Thyroid gland (tissue), 4 donors: ENCODE measurements around the gene LMO2.

ENCODE experiments used
- POLR2A ChIP-seq, 2 donors: fragments of 450-650 bp; IDR thresholded peaks; one replicate each; pipeline ENCODE4 v1.6.1; 2017; ENCODE audit warnings: antibody characterized with exemption in 2 of 2, mild to moderate bottlenecking in 2 of 2, moderate library complexity in 1 of 2
- TF ChIP-seq, protein P1 (sequence below), 6 experiments: fragments of 200-600 bp in 3 of 6; fragments of 450-650 bp in 3 of 6; sonication (generic) in 3 of 6; IDR thresholded peaks; one replicate each; pipeline ENCODE4 v1.5.1; 2016 to 2019; ENCODE audit warnings: antibody characterized with exemption in 6 of 6, mild to moderate bottlenecking in 2 of 6, inconsistent platforms in 1 of 6, moderate library complexity in 1 of 6

- no peak for TF ChIP-seq POLR2A (IDR thresholded peaks at IDR 0.05)
- TF ChIP-seq, protein P1, sequence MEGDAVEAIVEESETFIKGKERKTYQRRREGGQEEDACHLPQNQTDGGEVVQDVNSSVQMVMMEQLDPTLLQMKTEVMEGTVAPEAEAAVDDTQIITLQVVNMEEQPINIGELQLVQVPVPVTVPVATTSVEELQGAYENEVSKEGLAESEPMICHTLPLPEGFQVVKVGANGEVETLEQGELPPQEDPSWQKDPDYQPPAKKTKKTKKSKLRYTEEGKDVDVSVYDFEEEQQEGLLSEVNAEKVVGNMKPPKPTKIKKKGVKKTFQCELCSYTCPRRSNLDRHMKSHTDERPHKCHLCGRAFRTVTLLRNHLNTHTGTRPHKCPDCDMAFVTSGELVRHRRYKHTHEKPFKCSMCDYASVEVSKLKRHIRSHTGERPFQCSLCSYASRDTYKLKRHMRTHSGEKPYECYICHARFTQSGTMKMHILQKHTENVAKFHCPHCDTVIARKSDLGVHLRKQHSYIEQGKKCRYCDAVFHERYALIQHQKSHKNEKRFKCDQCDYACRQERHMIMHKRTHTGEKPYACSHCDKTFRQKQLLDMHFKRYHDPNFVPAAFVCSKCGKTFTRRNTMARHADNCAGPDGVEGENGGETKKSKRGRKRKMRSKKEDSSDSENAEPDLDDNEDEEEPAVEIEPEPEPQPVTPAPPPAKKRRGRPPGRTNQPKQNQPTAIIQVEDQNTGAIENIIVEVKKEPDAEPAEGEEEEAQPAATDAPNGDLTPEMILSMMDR (IDR thresholded peaks at IDR 0.05) = no peak
Observed at GRCh38 chr11:33931067-33931466, 39.2 kb upstream of the LMO2 start.
